GM19035 (cell line): ENCODE measurements around the gene CPN1.

Experiments used
- ATAC-seq: cut with Tn5 transposase; IDR thresholded peaks from one replicate; pipeline ENCODE4 v1.9.1; 2021; ENCODE audit not compliant: unreplicated experiment

Gene CPN1

GRCh38 chr10:99999319-100000108 is 82.2 kb downstream of the CPN1 start:
- no peak for ATAC-seq

- ATAC-seq, result no peak
Observed at GRCh38 chr10:99998889-99999288, 82.8 kb downstream of the CPN1 start.

DNA sequence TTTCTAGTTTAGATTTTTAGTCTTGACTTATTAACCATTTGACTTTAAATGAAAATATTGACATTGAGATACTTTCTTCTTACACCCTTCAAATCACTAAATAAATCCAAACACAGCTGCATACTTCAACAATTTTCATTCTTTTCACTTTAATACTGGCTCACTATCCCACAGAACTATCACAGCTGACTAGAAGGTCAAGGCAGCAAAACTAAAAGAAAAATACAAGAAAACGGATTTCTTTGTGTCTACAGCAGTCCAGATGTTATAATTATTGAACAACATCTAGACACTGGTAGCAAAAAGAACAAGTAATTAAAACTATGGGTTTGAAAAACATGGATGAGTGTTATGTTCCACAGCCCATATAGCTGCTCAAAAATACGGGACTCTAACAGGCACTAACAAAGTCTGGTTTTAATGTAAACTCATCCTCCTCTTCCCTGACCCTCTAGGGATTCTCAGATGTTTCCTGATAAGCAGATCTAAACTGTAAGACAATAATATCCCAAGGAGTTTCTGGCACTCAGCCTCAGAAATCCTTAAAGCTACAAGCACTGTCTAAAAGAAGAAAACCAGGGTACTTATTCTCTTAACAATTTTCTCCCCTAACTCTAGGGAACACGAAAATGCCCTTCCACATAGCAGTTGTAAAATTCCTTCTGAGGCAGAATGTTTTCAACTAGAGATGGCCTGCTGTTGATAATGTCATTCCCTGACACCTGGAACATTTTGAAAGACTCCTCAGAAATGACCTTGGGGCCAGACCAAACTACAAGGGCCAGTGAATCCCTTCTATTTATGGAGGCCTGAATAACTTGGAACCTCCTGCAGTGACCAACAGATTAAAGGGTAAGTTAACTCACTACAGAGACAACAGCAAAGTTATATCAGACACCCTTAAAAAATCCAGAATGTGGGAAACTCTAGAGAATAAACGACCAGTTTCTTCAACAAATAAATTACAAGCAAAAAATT is 84.7 kb downstream of the CPN1 start:
- ATAC-seq, result no peak

- no peak for ATAC-seq
Observed at GRCh38 chr10:99995713-99996112, 86.0 kb downstream of the CPN1 start.

DNA sequence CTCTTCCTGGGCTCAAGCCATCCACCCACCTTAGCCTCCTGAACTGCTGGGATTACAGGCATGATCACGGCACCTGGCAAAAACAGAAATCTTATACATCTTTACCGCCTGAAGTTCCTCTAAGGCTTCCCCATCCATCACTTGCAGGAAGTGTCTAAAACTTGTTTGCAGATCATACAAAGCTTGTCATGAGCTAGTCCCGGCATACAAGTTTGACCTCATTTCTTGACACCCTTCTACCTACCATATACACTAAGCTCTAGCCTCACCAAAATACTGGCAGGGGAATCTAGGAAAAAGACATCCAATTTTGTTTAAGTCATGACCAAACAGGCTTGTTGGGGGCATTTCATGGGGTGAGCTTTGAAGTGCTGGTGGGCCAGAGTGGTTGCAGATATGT is 86.4 kb downstream of the CPN1 start:
- no peak for ATAC-seq

DNA sequence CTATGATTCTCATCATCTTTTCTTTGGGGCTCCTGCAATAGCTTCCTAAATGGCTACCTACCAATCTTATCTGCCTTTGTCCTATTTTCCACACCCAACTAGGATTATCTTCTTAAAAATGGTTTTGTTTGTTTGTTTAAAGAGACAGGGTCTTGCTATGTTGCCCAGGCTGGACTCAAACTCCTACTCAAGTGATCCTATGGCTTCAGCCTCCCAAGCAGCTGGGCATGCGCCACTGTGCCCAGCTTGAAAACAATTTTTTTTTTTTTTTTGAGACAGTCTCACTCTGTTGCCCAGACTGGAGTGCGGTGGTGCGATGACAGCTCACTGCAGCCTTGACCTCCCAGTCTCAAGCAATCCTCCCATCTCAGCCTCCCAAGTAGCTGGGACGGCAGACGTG is 86.9 kb downstream of the CPN1 start:
- ATAC-seq, result no peak

DNA sequence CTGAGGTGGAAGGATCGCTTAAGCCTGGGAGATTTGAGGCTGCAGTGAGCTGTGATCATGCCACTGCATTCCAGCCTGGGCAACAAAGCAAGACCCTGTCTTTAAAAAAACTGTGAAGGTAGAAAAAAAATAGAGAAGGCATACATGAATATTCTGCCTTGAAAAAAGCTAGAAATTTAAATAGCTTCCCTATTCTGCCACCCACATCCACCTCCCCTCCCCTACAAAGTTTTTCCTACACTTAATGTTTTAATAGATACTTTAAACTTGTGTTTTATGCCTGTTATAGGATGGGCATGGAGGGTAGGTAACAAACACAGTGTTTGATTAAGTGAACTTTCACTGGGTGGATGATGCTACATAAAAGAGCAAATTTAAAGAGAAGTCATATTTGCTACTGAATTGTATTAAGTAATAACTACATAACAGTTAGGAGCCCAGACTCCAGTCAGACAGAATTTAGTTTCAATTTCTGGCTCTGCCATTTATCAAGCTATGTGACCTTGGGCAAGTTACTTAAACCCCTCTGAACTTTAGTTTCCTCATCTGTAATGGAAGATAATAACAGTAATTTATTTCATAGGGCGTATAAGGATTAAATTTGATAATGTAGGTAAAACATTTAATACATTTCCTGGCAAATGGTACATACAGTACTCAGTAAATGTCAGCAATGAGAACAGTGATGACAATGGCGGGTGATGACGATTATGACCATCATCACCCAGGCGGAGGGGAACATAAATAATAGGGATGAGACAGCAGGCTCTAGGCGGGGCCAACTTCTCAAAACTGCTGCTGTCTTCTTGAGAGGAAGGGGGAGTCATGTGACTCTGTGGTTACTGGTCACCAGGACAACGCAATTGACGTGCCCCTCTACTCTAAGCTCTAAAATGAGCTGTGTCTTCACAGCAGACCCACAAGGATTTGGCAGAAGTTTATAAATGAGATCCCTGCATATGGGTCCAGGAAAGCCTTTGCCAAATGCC is 87.7 kb downstream of the CPN1 start:
- ATAC-seq, result peak; percentile 84
